ENCODE data around the gene H6PD. TPM values are rescaled to one million over a fixed set of nuclear protein-coding genes. Genes with fewer than 3 reads are reported as not detected.

The H6PD gene
- total RNA-seq, 2 experiments from 2014 or later: 13.2 to 13.5 TPM

- DNase-seq (no peak), ATAC-seq (no peak)
- CTCF ChIA-PET: interaction anchor here (2.3 kb wide), 1 partner anchor 11 kb away, joined by 8 read pairs; no protein-coding TSS in a partner anchor
- no peaks in the 10 kb centered on the region for H3K9me3 Mint-ChIP-seq (ENCODE audit: low read depth)
- H3K27ac Mint-ChIP-seq: no peak overlapping the region
- peaks cover 4% of the 10 kb centered on the region for H3K36me3 Mint-ChIP-seq
- no peaks in the 10 kb centered on the region for H3K27me3 Mint-ChIP-seq
- no peak overlapping the region for H3K4me3 Mint-ChIP-seq
- peaks cover 48% of the 10 kb centered on the region for H3K4me1 Mint-ChIP-seq
These were observed 4.0 kb downstream of the H6PD start for GRCh38 chr1:9238550-9238949.

- peak; percentile 87 for DNase-seq
- peaks cover 4% of the 10 kb centered on the region for H3K36me3 Mint-ChIP-seq
- no peaks in the 10 kb centered on the region for H3K9me3 Mint-ChIP-seq (ENCODE audit: low read depth)
- H3K27me3 Mint-ChIP-seq: no peaks in the 10 kb centered on the region
- peak; percentile 57 for ATAC-seq
- CTCF ChIA-PET: interaction anchor here (0.9 to 2.3 kb wide), 5 partner anchors 10 to 171 kb away, joined by 3 to 8 read pairs (median 3); no protein-coding TSS in a partner anchor
- peaks cover 52% of the 10 kb centered on the region for H3K4me1 Mint-ChIP-seq
- H3K4me3 Mint-ChIP-seq: peak overlapping the region; percentile 51
- peak overlapping the region; percentile 63 for H3K27ac Mint-ChIP-seq
These were observed 5.2 kb downstream of the H6PD start for GRCh38 chr1:9239622-9240401.

GRCh38 chr1:9240914-9241820, 6.6 kb downstream of the H6PD start:
- Mint-ChIP-seq H3K36me3 (peaks cover 4% of the 10 kb centered on the region), H3K4me3 (no peak overlapping the region), H3K27ac (no peak overlapping the region), H3K4me1 (peaks cover 52% of the 10 kb centered on the region), H3K27me3 (no peaks in the 10 kb centered on the region), H3K9me3 (ENCODE audit: low read depth) (no peaks in the 10 kb centered on the region)
- DNase-seq: no peak
- CTCF ChIA-PET: interaction anchor here (1.2 to 2.3 kb wide), 2 partner anchors 9 to 99 kb away, joined by 3 to 8 read pairs; no protein-coding TSS in a partner anchor
- ATAC-seq: no peak

- Mint-ChIP-seq H3K4me3 (no peak overlapping the region), H3K36me3 (peaks cover 4% of the 10 kb centered on the region), H3K27me3 (no peaks in the 10 kb centered on the region), H3K9me3 (ENCODE audit: low read depth) (no peaks in the 10 kb centered on the region), H3K4me1 (peaks cover 48% of the 10 kb centered on the region), H3K27ac (no peak overlapping the region)
- DNase-seq (no peak), ATAC-seq (no peak)
- CTCF ChIA-PET: interaction anchor here (5.0 kb wide), 1 partner anchor 8 kb away, joined by 25 read pairs; the partner anchor contains the start of gene H6PD
These were observed 7.3 kb downstream of the H6PD start for GRCh38 chr1:9241891-9242290.

DNA sequence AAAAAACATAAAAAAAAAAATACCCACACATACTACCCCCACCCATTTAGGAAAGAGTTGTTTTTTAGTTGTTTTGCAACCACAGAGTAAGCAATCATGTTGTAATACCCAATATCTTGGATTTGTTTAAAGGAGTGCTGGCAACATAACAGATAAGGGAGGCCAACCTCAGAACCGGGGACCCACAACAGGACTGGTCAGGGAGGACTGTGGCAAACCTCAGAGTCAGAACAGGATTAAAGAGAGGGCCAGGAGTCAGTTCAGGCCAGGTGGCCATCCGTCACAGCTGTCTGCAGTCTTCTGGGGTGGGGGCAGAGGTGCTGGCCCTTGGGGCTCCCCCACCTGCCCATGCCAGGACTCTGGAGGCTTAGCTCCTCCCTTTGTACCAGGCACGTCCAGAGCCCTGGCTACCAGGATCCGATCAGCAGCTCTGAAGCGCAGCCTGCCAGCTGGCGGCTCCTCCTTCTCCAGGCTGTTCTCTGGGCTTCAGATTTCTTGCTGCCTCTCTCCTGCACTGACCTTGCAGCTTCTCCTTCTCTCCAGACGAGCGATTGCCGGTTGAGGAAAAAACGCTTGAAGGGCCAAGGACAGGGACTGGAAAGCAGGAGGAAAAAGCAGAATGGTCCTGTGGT, 7.9 kb downstream of the H6PD start:
- CTCF ChIA-PET: interaction anchor here (2.9 to 5.0 kb wide), 2 partner anchors 8 to 248 kb away, joined by 9 to 25 read pairs; partner anchors contain the start of gene H6PD
- Mint-ChIP-seq H3K27ac (no peak overlapping the region), H3K36me3 (peaks cover 4% of the 10 kb centered on the region)

GRCh38 chr1:9243066-9243739, 8.6 kb downstream of the H6PD start:
- no peaks in the 10 kb centered on the region for H3K27me3 Mint-ChIP-seq
- ATAC-seq: no peak
- no peak overlapping the region for H3K4me3 Mint-ChIP-seq
- peaks cover 40% of the 10 kb centered on the region for H3K4me1 Mint-ChIP-seq
- no peak overlapping the region for H3K27ac Mint-ChIP-seq
- H3K9me3 Mint-ChIP-seq (ENCODE audit: low read depth): no peaks in the 10 kb centered on the region
- DNase-seq: no peak
- CTCF ChIA-PET: interaction anchor here (0.6 to 5.0 kb wide), 6 partner anchors 9 to 254 kb away, joined by 3 to 25 read pairs (median 4); partner anchors contain the start of gene H6PD
- peaks cover 4% of the 10 kb centered on the region for H3K36me3 Mint-ChIP-seq

More for the DNA sequence above, 7.9 kb downstream of the H6PD start:
- ATAC-seq (no peak), DNase-seq (no peak)
- Mint-ChIP-seq H3K27me3 (no peaks in the 10 kb centered on the region), H3K4me3 (no peak overlapping the region), H3K4me1 (peaks cover 46% of the 10 kb centered on the region), H3K9me3 (ENCODE audit: low read depth) (no peaks in the 10 kb centered on the region)

GRCh38 chr1:9244501-9245229, 10.1 kb downstream of the H6PD start:
- no peaks in the 10 kb centered on the region for H3K27me3 Mint-ChIP-seq
- H3K27ac Mint-ChIP-seq: peak overlapping the region; percentile 23
- ATAC-seq (peak; percentile 38), DNase-seq (no peak)
- H3K4me1 Mint-ChIP-seq: peaks cover 27% of the 10 kb centered on the region
- H3K4me3 Mint-ChIP-seq: no peak overlapping the region
- H3K9me3 Mint-ChIP-seq (ENCODE audit: low read depth): no peaks in the 10 kb centered on the region
- peaks cover 2% of the 10 kb centered on the region for H3K36me3 Mint-ChIP-seq
- CTCF ChIA-PET: interaction anchor here (0.6 to 5.0 kb wide), 9 partner anchors 10 to 343 kb away, joined by 3 to 25 read pairs (median 4); partner anchors contain the start of gene H6PD

- H3K4me1 Mint-ChIP-seq: peaks cover 22% of the 10 kb centered on the region
- CTCF ChIA-PET: interaction anchor here (0.9 to 5.0 kb wide), 6 partner anchors 11 to 246 kb away, joined by 3 to 25 read pairs (median 4); partner anchors contain the start of gene H6PD
- no peak for ATAC-seq
- H3K27ac Mint-ChIP-seq: no peak overlapping the region
- no peaks in the 10 kb centered on the region for H3K9me3 Mint-ChIP-seq (ENCODE audit: low read depth)
- no peaks in the 10 kb centered on the region for H3K27me3 Mint-ChIP-seq
- H3K4me3 Mint-ChIP-seq: no peak overlapping the region
- peaks cover 2% of the 10 kb centered on the region for H3K36me3 Mint-ChIP-seq
- DNase-seq: no peak
These were observed 10.7 kb downstream of the H6PD start for GRCh38 chr1:9245230-9245619.

DNA sequence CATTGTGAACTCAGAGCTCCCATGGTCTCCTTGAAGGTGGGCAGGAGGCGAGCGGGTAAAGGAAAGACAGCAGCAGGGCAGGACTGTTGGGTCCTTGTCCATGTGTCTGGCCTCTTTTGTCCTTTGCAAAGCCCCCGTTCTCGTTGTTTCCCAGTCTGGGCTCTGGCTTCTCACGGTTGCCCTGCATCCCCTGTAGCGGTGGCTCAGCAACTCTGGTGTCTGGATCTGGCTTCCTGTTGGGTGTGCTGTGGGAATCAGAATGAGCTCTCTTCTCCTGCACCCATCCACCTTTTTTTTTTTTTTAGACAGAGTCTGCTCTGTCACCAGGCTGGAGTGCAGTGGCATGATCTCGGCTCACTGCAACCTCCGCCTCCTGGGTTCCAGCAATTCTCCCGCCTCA, 11.1 kb downstream of the H6PD start:
- no peaks in the 10 kb centered on the region for H3K9me3 Mint-ChIP-seq (ENCODE audit: low read depth)
- no peaks in the 10 kb centered on the region for H3K27me3 Mint-ChIP-seq
- H3K4me1 Mint-ChIP-seq: peaks cover 17% of the 10 kb centered on the region
- CTCF ChIA-PET: interaction anchor here (0.9 to 5.0 kb wide), 5 partner anchors 11 to 135 kb away, joined by 3 to 25 read pairs (median 4); partner anchors contain the start of gene H6PD
- no peak for DNase-seq
- H3K27ac Mint-ChIP-seq: no peak overlapping the region
- no peak for ATAC-seq
- no peak overlapping the region for H3K4me3 Mint-ChIP-seq
- H3K36me3 Mint-ChIP-seq: no peaks in the 10 kb centered on the region

GRCh38 chr1:9246215-9246614, 11.6 kb downstream of the H6PD start:
- DNase-seq (no peak), ATAC-seq (no peak)
- Mint-ChIP-seq H3K27ac (no peak overlapping the region), H3K9me3 (ENCODE audit: low read depth) (no peaks in the 10 kb centered on the region), H3K27me3 (no peaks in the 10 kb centered on the region), H3K4me3 (no peak overlapping the region), H3K4me1 (peaks cover 15% of the 10 kb centered on the region), H3K36me3 (no peaks in the 10 kb centered on the region)
- CTCF ChIA-PET: interaction anchor here (1.3 to 5.0 kb wide), 4 partner anchors 12 to 136 kb away, joined by 3 to 25 read pairs (median 4); partner anchors contain the start of gene H6PD

DNA sequence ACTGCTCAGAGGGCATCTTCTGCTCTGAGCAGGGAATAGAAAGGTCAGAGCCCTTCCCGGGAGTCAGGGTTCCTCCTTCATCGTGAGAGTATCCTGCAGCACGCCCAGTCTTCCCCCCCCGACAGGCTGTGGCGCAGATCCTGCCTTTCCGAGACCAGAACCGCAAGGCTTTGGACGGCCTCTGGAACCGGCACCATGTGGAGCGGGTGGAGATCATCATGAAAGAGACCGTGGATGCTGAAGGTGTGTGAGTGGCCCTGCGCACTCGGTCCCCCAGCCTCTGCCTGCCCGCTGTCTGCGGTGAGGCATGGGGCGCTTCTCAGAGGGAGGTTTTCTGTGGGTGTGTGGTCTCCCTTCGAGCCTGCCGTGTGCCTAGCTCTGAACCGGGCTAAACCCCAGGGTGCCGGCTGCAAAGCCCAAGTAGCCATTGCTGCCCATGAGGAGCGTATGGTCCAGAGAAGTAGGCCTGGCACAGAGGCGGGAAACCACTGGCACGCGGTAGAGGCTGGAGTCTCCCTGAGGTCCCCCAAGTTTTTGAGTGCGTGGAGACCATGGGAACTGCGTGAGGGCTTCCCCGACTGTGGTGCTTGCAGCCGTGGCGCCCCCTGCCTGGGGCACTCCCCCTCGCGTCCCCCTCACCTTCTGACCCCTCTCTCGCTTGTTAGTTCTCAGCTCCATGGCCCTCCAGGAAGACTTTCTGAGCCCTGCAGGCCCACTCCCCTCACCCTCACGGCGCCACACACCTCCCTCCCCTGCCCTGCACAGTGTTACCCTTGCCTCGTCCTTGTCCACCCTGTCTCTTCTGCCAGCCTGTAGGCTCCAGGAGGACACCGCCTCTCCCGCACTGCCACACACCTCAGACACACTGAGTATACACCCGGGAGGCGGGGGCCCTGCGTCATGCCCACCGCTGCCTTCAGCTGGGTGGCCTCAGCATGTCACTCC, 12.5 kb downstream of the H6PD start:
- peaks cover 15% of the 10 kb centered on the region for H3K4me1 Mint-ChIP-seq
- ATAC-seq (no peak), DNase-seq (no peak)
- H3K36me3 Mint-ChIP-seq: no peaks in the 10 kb centered on the region
- no peak overlapping the region for H3K27ac Mint-ChIP-seq
- CTCF ChIA-PET: interaction anchor here (5.0 kb wide), 1 partner anchor 13 kb away, joined by 25 read pairs; the partner anchor contains the start of gene H6PD
- H3K9me3 Mint-ChIP-seq (ENCODE audit: low read depth): no peaks in the 10 kb centered on the region
- no peaks in the 10 kb centered on the region for H3K27me3 Mint-ChIP-seq
- no peak overlapping the region for H3K4me3 Mint-ChIP-seq

Measured in activated CD8-positive, alpha-beta memory T cell treated with anti-CD3 and anti-CD28 coated beads, Interleukin-2, amount 10 ng/mL, durations not matched to agents 7 days and 5 days (primary cell).